HL-60 (cell line): ENCODE data around the gene LYRM9.

ENCODE experiments used
- DNase-seq, 2 experiments: peaks; one replicate each; pipeline ENCODE4 v3.0.0-alpha.2; 2010 to 2020; ENCODE audit warnings: low read depth in 1 of 2, low spot score in 1 of 2
- H3K27ac ChIP-seq: fragments of 250-450 bp; sonication (Bioruptor Pico); replicated peaks from 2 replicates; pipeline ENCODE4 v1.5.1; 2020; ENCODE audit warnings: mild to moderate bottlenecking, moderate library complexity
- H3K27me3 ChIP-seq: fragments of 250-450 bp; sonication (Bioruptor Pico); 2 replicates; pipeline ENCODE4 v1.5.1; 2021; ENCODE audit warnings: mild to moderate bottlenecking, moderate library complexity; ENCODE audit not compliant: insufficient read depth, poor library complexity, severe bottlenecking
- H3K4me3 ChIP-seq: replicated peaks from 2 replicates; pipeline ENCODE4 v1.5.1; 2011; ENCODE audit warnings: mild to moderate bottlenecking, control low read depth, low read length; ENCODE audit not compliant: insufficient read depth
- CTCF ChIP-seq: IDR thresholded peaks from one replicate; pipeline ENCODE4 v1.5.1; 2011; ENCODE audit warnings: low read length, control low read depth, inconsistent platforms; ENCODE audit not compliant: insufficient read depth
- GABPA ChIP-seq: IDR thresholded peaks from 2 replicates; pipeline ENCODE4 v1.6.1; 2012; ENCODE audit warnings: low read depth
- POLR2AphosphoS5 ChIP-seq: IDR thresholded peaks from 2 replicates; pipeline ENCODE4 v1.6.1; 2012; ENCODE audit warnings: low read depth
- REST ChIP-seq: IDR thresholded peaks from 2 replicates; pipeline ENCODE4 v1.6.1; 2012; ENCODE audit warnings: low read depth; ENCODE audit not compliant: insufficient replicate concordance
- SPI1 ChIP-seq: IDR thresholded peaks from 2 replicates; pipeline ENCODE4 v1.6.1; 2012; ENCODE audit warnings: low read depth, mild to moderate bottlenecking, borderline replicate concordance

The LYRM9 gene

GRCh38 chr17:27918498-27918897 is 25.3 kb upstream of the LYRM9 start:
- no peak for DNase-seq
- no peaks in the 10 kb centered on the region for H3K27me3 ChIP-seq
- no peak for TF ChIP-seq GABPA
- no peak for TF ChIP-seq SPI1
- TF ChIP-seq CTCF: no peak
- no peak for TF ChIP-seq REST
- no peak for TF ChIP-seq POLR2AphosphoS5
- H3K27ac ChIP-seq: no peak overlapping the region
- no peak overlapping the region for H3K4me3 ChIP-seq

GRCh38 chr17:27917000-27917399 is 23.8 kb upstream of the LYRM9 start:
- Histone ChIP-seq H3K27ac (no peak overlapping the region), H3K4me3 (no peak overlapping the region), H3K27me3 (no peaks in the 10 kb centered on the region)
- TF ChIP-seq REST: no peak
- TF ChIP-seq POLR2AphosphoS5: no peak
- no peak for TF ChIP-seq GABPA
- no peak for TF ChIP-seq CTCF
- TF ChIP-seq SPI1: no peak
- no peak for DNase-seq

GRCh38 chr17:27915709-27916108 is 22.5 kb upstream of the LYRM9 start:
- H3K27me3 ChIP-seq: no peaks in the 10 kb centered on the region
- no peak for TF ChIP-seq GABPA
- no peak for TF ChIP-seq CTCF
- no peak for TF ChIP-seq POLR2AphosphoS5
- TF ChIP-seq SPI1: no peak
- no peak for TF ChIP-seq REST
- no peak overlapping the region for H3K4me3 ChIP-seq
- DNase-seq: no peak
- H3K27ac ChIP-seq: no peak overlapping the region
